ENCODE results near the gene TET3.

- TF ChIP-seq, protein P1, sequence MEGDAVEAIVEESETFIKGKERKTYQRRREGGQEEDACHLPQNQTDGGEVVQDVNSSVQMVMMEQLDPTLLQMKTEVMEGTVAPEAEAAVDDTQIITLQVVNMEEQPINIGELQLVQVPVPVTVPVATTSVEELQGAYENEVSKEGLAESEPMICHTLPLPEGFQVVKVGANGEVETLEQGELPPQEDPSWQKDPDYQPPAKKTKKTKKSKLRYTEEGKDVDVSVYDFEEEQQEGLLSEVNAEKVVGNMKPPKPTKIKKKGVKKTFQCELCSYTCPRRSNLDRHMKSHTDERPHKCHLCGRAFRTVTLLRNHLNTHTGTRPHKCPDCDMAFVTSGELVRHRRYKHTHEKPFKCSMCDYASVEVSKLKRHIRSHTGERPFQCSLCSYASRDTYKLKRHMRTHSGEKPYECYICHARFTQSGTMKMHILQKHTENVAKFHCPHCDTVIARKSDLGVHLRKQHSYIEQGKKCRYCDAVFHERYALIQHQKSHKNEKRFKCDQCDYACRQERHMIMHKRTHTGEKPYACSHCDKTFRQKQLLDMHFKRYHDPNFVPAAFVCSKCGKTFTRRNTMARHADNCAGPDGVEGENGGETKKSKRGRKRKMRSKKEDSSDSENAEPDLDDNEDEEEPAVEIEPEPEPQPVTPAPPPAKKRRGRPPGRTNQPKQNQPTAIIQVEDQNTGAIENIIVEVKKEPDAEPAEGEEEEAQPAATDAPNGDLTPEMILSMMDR (IDR thresholded peaks at IDR 0.05): peak in 1 of 3 donors; percentile 10
- no peak for TF ChIP-seq POLR2A (IDR thresholded peaks at IDR 0.05)
- TF ChIP-seq POLR2AphosphoS5 (IDR thresholded peaks at IDR 0.05): no peak
Observed at GRCh38 chr2:74002505-74003421, 18.1 kb downstream of the TET3 start.
